ENCODE measurements around the gene PDGFD.

PDGFD gene

GRCh38 chr11:103994518-103994917 lies 169.4 kb downstream of the PDGFD start:
- no peak for DNase-seq

GRCh38 chr11:103994094-103994493 lies 169.9 kb downstream of the PDGFD start:
- DNase-seq: no peak

DNA sequence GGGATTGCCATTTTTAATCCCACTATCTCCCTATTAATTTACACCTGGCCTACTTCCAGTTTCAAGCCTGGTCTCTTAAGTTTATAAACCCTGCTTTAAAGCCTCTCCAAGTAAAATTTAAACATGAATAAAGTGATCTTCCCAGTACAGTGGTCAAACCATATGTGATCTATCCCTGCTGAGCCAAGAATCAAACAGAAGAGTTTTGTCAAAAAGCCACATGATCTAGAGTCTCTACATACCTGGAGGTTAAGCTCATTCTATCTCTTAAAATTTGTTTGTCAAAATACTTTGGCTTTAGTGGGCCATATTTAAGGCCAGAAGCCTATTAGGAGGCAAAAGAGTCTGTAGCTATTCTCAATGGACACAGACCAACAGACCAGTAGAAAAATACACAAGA lies 170.4 kb downstream of the PDGFD start:
- no peak for DNase-seq

DNA sequence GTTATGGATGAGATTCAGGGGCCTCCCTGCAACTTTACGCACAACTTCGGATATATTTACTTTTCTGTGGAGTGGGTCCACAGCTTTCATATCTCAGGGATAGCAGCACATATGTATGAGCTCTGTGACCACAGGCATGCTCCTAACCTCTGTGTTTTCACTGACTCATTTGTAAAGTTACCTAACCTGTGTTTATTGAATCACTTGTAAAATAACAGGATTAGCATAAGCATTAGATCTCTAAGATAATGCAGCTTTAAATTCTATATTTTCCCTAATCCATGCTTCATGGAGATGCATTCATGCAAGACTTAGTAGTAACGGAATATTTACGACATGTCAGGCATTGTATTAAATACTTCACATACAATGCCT lies 175.4 kb downstream of the PDGFD start:
- no peak for DNase-seq

- no peak for DNase-seq
These were observed 176.0 kb downstream of the PDGFD start for GRCh38 chr11:103987629-103988594.

- no peak for DNase-seq
These were observed 178.9 kb downstream of the PDGFD start for GRCh38 chr11:103985041-103985440.

- no peak for DNase-seq
These were observed 183.8 kb downstream of the PDGFD start for GRCh38 chr11:103980108-103980507.

DNA sequence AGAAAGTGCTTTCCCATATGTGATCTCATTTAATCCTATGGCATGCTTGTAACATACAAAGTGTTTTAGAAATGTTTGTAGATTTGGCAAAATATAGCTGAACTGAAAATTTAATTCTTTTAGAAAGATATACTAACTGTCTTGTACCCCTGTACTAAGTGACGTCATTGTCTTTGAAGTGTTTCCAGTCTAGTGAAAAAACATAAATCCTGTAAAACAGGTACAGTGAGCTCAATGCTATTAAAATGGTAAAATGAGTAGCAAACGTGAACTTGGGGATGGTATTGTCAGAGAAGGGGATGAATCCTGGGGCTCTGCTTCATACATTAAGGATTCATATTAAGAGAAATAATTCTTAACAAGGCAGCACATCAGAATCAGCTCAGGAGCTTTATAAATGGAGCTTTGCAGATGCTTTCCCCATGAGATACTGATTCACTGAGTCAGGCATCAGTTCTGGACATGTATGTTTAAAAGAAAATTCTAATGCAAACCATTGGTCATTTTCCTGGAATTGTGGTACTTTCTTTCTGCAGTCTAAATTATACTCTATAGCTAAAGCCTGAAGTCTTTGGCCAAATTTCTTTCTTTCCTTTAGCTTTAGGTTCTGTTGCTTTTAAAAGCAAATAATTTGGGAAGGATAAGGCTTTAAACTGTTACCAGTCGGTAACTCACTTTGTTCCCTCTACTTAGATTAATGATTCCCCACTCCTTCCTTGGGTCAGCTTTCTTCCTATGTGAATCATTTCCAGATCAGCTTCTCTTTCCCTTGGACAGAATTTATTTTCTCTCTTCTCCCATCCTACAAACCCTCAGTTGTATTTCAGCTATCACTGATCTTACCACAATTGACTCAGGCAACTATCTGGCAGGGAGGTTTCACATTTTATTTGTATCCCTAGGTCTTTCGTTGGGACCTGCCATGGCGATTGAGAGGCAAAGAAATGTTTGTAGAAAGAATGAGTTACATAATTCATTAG lies 185.0 kb downstream of the PDGFD start:
- no peak for DNase-seq

DNA sequence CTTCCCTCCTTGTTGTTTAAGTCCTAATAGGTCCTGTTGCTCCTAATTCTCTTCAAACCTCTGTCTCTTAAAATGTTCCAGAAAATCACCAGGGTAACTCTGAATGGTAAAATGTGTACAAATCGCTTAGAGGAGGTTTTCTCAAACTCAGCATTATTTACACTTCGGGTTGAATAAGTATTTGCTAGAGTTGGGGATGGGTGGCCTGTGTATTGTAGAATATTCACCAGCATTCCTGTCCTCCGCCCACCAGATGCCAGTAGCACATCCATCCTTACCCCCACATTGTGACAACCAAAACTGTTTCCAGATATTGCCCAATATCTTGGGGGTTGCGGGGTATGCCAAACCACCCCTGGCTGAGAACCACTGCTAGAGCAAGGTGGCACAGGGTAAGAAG lies 191.9 kb downstream of the PDGFD start:
- no peak for DNase-seq

- DNase-seq: no peak
These were observed 193.2 kb downstream of the PDGFD start for GRCh38 chr11:103970701-103971249.

DNA sequence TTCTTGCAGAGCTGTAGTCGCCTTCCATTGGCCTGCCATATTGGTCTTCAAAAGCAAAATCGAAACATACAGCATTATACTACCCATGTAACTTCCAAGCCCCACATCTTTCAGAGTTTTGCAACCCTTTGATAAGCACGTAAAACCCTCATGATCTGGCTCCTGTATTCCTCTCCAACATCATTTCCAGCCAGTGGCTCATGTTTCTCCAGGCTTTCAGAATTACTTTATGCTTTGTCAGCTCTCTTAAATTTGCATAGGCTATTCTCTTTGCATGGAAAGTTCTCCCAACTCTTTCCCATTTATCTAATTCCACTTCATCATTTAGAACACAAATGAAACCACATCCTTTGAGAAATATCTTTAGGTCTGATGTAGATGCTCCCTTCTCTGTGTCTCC lies 195.3 kb downstream of the PDGFD start:
- no peak for DNase-seq

GRCh38 chr11:103967985-103968384 lies 196.0 kb downstream of the PDGFD start:
- no peak for DNase-seq

DNA sequence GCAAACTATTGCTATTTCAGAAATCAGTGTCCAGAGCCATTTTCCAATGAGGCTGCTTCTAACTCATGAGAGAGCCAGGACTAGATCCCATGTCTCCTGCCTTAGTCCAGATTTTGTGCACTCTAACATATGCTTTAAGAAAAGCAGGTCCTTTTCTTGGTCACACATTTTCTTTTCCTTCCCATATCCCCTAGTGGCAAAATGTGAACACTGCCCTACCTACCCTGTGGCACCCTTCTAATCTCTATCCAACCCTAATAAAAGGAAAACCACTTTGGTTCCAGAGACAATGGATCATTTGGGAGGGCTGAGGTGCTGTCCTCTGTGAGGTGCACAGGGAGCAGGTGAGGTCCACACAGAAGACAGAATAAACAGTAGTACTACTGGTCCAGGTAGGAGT lies 199.6 kb downstream of the PDGFD start:
- DNase-seq: no peak

DNA sequence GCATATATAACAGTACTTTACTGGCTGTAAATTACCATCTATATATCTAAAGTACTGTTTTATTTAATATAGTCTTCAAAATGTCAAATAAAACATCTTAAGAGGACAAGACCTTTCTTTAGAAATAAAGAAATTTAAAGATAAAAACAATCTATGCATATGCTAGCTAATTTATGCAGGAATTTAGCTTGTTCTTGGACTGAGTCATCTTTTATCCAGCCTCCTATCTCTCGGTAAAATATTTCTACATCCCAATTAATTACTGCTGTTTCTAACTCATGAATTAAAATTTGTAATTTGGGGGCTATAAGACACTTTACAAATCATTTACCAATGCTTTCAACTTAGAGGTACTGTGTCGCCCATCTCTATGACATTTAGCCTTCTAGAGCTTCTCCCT lies 200.3 kb downstream of the PDGFD start:
- DNase-seq: no peak

- no peak for DNase-seq
These were observed 202.9 kb downstream of the PDGFD start for GRCh38 chr11:103961010-103961409.

- no peak for DNase-seq
These were observed 203.8 kb downstream of the PDGFD start for GRCh38 chr11:103960108-103960507.

DNA sequence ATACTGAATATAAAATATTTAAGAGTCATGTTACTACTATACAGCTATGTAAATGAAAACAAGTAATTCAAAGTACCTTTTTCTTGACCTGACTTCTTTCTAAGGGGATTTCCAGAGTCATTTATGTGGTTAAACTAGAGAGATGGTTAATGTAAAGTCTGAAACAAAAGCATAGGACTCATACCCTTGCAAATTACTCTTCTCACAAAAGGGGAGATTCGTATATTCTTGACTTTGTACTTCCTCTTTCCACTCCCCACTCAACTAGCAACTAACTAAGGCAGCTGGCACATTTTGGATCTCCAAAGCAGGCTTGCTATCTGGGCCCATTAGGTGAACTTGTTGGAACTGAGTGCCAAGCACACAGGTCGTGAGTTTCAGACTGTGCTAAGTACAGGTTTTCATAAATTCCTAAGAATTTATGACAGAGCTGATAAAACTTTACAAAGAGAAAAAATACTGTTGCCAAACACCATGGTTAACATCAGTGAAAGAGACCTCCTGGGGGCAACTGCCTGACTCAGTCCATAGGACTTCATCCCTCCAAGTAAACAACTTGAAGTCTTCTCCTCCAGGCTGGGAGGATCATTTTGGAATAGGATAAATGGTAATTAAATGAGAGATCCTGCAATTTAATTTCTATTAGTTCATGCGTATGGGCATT lies 204.5 kb downstream of the PDGFD start:
- DNase-seq: no peak

DNA sequence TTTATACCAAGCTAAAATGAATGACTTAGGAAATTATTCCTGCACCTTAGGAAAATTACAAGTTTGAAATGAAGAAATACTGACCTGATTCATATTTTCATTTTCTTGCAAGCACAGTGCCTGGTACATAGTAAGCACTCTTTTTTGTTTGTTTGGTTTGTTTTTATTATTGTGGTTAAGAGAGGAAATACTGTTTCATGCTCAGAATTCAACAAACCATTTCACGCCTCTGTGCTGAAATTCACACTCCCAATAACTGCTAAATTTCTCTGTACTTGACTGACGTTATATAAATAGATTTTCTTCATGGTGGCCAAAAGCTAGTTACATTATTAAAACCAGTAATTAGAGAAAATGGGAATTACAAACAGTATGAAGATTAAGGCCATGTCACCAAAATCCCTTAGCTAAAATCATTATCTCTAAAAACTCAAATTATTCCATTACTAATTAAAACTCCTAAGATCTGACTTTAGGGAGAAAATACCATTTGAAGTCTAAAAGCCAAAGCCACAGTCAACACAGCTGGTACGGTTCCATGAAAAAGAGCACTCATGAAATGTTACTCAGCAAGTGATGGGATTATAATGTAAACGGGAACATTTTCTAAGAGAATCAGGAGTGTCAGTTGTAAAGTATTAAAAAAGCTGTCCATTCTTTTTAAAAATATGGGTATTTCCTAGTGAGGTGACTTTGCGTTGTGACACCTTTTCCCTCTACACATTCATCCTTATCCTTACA lies 205.3 kb downstream of the PDGFD start:
- no peak for DNase-seq

- no peak for DNase-seq
These were observed 210.0 kb downstream of the PDGFD start for GRCh38 chr11:103953797-103954486.

DNA sequence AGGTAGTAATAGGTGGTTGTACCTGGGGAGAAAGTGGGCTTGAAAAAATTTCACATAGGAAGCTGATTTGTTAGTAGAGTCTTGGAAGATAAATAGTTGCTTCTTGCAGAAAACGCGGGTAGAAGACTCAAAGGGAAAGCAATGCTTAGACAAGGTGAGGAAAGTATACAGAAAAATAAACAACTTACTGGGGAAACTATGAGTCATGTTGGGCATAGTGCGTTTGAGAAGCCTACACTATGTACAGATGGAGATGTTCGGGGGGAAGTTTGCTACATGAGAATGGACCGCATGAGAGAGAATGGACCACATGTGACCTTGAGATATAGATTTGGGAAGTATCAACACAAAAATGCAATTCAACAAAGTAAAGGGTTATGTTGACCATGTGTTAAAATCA lies 214.2 kb downstream of the PDGFD start:
- no peak for DNase-seq

DNA sequence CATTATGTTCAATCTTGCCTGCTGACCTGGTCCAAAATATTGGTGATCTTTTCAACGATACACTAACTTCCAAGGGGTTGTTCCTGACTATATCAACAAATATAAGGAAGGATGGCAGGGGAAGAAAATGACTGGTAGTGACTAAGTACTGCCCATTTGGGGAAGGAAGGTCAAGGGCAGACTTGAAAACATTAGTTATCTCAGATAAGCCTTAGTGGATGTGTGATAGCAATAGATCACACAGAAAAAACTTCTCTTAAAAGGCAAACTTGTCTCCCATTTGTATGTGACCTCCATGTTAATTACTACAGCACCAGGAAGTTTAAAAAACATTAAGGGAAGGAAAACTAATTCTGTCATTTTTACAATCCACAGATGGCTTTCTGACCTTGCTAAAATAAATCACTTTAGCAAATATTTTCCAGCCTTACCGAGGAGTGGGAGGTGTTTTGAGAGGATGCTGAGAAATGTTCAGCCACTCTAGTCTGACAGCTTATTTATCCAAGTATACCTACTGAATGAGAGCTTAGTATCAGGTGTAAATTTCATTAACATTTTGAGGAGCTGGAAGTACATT lies 215.7 kb downstream of the PDGFD start:
- no peak for DNase-seq

Data from NCI-H1105 treated with DMSO at 0.1 percent for 48 hours (cell line).